Astrocyte (in vitro differentiated cells and primary cell): ENCODE data around the gene PLGLB2.
"Not testable (repeated sequence)": the region's sequence is repeated elsewhere in the genome, so short reads cannot be mapped to it uniquely, and the experiment has no call there.

Experiments used
- CTCF ChIP-seq: IDR thresholded peaks from 2 replicates; pipeline ENCODE4 v1.5.1; 2011; ENCODE audit warnings: low read depth, mild to moderate bottlenecking, inconsistent platforms, low read length, moderate library complexity; ENCODE audit not compliant: insufficient read depth
- EZH2 ChIP-seq: IDR thresholded peaks from 2 replicates; pipeline ENCODE4 v1.6.1; 2012; ENCODE audit warnings: mild to moderate bottlenecking, low read length, inconsistent platforms; ENCODE audit not compliant: insufficient read depth

DNA sequence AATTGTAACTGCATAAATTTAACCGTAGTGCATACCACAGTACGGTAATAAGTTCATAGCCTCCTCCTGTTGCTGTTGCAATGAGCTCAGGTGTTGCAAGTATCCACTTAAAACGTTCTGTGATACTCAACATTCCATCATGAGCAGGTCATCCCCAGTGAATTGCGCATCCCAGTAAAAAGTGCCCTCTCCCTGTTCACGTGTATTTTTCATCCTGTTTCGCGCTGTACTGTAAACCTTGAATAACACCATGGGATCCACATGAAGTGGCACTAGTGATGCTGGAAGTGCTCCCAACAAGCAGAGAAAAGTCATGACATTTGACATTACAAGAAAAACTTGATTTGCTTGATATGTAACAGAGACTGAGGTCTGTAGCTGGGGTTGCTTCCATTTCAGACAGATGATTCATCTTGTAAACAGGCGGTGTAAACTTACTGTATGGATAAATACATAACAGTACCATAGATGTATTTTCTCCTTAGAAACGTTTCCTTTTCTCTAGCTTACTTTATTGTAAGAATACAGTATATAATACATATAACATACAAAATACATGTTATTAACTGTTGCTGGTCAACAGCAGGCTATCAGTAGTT is 2.4 kb upstream of the PLGLB2 start:
- not testable (repeated sequence) for TF ChIP-seq CTCF, EZH2
